ENCODE data around the gene ZBTB7C.

GRCh38 chr18:48375150-48375800, 33.9 kb downstream of the ZBTB7C start:
- TF ChIP-seq CTCF (conservative IDR thresholded peaks at IDR 0.05; ENCODE audit: low read length) (no peak), EZH2phosphoT487 (IDR thresholded peaks at IDR 0.05; ENCODE audit: borderline replicate concordance) (no peak)

All from Loucy (cell line).